ENCODE data around the gene FOXD4L1.
"Not testable (repeated sequence)": the region's sequence is repeated elsewhere in the genome, so short reads cannot be mapped to it uniquely, and the experiment has no call there.

DNA sequence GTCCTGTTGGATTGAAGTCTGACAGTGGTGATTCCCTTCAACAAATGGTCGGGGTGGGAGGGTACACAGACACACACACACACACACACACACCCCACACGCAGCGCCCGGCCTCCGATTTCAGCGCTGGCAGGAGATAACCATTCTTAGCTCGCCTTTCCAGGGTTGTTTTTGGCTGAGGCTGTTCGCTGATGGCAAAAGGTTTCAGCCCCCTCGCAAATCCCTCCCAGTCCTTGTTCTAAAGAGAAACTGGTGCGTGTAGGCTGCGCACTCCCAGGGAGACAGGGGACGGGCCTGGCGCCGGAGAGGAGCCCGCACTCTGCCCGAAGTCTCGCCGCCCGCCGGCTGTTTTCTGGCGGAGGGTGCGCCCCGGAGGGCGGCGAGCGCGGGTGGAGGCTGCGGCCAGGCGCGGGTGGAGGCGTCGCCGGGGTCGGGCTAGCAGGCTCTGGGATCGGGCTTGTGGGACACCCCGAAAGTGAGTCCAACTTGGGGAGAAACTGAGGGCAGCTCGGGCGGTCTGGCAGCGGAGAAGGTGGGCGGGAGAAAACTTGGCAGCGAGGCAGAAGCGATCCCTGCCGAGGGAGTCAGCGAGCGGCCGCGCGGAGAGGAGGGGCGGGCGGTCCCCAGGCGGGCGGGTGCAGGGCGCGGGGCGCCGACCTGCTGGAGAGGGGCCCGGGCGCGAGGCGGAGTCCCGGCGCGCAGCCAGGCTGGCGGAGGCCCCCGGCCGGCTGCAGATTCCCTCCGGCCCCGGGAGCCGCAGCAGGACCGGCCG is 42.9 kb downstream of the FOXD4L1 start:
- TF ChIP-seq EZH2phosphoT487 (IDR thresholded peaks at IDR 0.05; ENCODE audit: borderline replicate concordance, low read depth, low read length); CTCF (conservative IDR thresholded peaks at IDR 0.05; ENCODE audit: low read length): not testable (repeated sequence)
